H1 (cell line): ENCODE data around the gene SAPCD1. TPM values are rescaled to one million over a fixed set of nuclear protein-coding genes. Genes with fewer than 3 reads are reported as not detected.

Source experiments
- BCL11A ChIP-seq, 2 experiments: IDR thresholded peaks; one replicate each; pipeline ENCODE4 v1.6.1; 2011; ENCODE audit warnings: low read depth in 2 of 2, low read length in 2 of 2, mild to moderate bottlenecking in 2 of 2
- BRCA1 ChIP-seq: IDR thresholded peaks from 2 replicates; pipeline ENCODE4 v1.6.1; 2012; ENCODE audit warnings: low read depth, low read length, improper control_type of control experiment
- CREB1 ChIP-seq: IDR thresholded peaks from 2 replicates; pipeline ENCODE4 v1.6.1; 2012; ENCODE audit warnings: inconsistent platforms
- GABPA ChIP-seq: IDR thresholded peaks from 2 replicates; pipeline ENCODE4 v1.6.1; 2011; ENCODE audit warnings: mild to moderate bottlenecking, low read length, moderate library complexity, borderline replicate concordance; ENCODE audit not compliant: insufficient read depth
- KDM5A ChIP-seq: fragments of 200-600 bp; IDR thresholded peaks from 2 replicates; pipeline ENCODE4 v1.7.1; 2012; ENCODE audit warnings: mild to moderate bottlenecking, low read length, inconsistent platforms, mixed read lengths
- MAFK ChIP-seq: IDR thresholded peaks from 2 replicates; pipeline ENCODE4 v1.6.1; 2012; ENCODE audit warnings: low read depth, mild to moderate bottlenecking, improper control_type of control experiment, low read length
- NRF1 ChIP-seq: IDR thresholded peaks from 2 replicates; pipeline ENCODE4 v1.6.1; 2011; ENCODE audit warnings: mild to moderate bottlenecking, low read depth, low read length, improper control_type of control experiment
- RXRA ChIP-seq: IDR thresholded peaks from 2 replicates; pipeline ENCODE4 v1.6.1; 2011; ENCODE audit warnings: low read depth, mild to moderate bottlenecking, low read length, moderate library complexity; ENCODE audit not compliant: insufficient read depth
- SIRT6 ChIP-seq: IDR thresholded peaks from one replicate; pipeline ENCODE4 v1.7.1; 2012; ENCODE audit warnings: low read length, inconsistent platforms
- polyA plus RNA-seq, 7 experiments: library from polyadenylated mRNA; depleted of rRNA in 3 of 7; stranded (reverse) in 5 of 7; unstranded in 2 of 7; fragments of >200 nt in 5 of 7; fragments of 200-250 nt in 2 of 7; gene quantifications; 1 replicate in 5 of 7; 2 replicates in 1 of 7; 4 replicates in 1 of 7; pipeline versions ENCODE4 v1.2.1 to v1.2.3, GENCODE V29; 2011 to 2013; ENCODE audit warnings: missing spikeins in 2 of 7, mixed read lengths in 2 of 7
- total RNA-seq: library from RNA; stranded (reverse); fragmentation: NEBNext Ultra II Directional; extraction: Animal tissue kit (Norgen Biotek cat#: 25700); gene quantifications from 2 replicates; pipeline ENCODE4 v1.2.1, GENCODE V29; 2021
- TF ChIP-seq, protein P1 (sequence below): fragments of 300-600 bp; sonication (generic); IDR thresholded peaks from 2 replicates; pipeline ENCODE4 v1.7.1; 2012; ENCODE audit warnings: low read length, moderate library complexity, mild to moderate bottlenecking, inconsistent platforms; ENCODE audit not compliant: insufficient replicate concordance
- TF ChIP-seq, protein P2 (sequence below): IDR thresholded peaks from 2 replicates; pipeline ENCODE4 v1.6.1; 2011; ENCODE audit warnings: low read depth, mild to moderate bottlenecking, low read length; ENCODE audit not compliant: insufficient read depth

The SAPCD1 gene
- total and polyA plus RNA-seq, 2 of the 8 experiments (the other 6 are each of a cell fraction or from before 2014, with no cell fraction given): 3.1 to 5.9 TPM

DNA sequence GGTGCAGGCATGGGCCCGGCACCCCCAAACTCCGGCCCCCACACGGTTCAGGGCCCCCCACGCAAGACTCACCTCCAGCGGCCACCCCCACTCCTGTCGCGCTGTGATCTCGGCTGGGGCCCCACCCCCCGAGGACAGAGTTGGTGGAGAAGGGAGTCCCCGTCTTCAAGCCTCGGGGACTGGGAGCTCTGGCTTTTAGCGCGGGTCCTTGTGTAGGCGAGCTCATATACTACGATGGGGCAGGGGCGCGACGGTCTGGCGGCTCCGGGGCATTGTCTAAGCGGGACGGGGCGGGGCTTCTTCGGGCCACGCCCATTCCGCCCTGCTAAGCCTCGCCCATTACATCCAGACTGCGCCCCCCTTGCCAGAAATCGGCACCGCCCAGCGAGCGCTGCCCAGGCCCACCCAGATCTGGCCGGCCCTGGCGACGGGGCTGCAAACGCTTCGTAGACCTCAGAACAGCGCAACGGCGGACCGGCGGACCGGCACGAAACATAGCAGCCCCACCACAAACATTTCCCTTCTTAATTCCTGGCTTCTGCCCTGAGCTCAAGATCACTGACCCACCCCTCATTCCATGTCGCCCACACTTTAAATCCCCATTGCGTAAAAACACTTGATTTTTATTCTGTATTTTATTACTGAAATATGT is 32.4 kb upstream of the SAPCD1 start (continued):
- TF ChIP-seq, protein P1, sequence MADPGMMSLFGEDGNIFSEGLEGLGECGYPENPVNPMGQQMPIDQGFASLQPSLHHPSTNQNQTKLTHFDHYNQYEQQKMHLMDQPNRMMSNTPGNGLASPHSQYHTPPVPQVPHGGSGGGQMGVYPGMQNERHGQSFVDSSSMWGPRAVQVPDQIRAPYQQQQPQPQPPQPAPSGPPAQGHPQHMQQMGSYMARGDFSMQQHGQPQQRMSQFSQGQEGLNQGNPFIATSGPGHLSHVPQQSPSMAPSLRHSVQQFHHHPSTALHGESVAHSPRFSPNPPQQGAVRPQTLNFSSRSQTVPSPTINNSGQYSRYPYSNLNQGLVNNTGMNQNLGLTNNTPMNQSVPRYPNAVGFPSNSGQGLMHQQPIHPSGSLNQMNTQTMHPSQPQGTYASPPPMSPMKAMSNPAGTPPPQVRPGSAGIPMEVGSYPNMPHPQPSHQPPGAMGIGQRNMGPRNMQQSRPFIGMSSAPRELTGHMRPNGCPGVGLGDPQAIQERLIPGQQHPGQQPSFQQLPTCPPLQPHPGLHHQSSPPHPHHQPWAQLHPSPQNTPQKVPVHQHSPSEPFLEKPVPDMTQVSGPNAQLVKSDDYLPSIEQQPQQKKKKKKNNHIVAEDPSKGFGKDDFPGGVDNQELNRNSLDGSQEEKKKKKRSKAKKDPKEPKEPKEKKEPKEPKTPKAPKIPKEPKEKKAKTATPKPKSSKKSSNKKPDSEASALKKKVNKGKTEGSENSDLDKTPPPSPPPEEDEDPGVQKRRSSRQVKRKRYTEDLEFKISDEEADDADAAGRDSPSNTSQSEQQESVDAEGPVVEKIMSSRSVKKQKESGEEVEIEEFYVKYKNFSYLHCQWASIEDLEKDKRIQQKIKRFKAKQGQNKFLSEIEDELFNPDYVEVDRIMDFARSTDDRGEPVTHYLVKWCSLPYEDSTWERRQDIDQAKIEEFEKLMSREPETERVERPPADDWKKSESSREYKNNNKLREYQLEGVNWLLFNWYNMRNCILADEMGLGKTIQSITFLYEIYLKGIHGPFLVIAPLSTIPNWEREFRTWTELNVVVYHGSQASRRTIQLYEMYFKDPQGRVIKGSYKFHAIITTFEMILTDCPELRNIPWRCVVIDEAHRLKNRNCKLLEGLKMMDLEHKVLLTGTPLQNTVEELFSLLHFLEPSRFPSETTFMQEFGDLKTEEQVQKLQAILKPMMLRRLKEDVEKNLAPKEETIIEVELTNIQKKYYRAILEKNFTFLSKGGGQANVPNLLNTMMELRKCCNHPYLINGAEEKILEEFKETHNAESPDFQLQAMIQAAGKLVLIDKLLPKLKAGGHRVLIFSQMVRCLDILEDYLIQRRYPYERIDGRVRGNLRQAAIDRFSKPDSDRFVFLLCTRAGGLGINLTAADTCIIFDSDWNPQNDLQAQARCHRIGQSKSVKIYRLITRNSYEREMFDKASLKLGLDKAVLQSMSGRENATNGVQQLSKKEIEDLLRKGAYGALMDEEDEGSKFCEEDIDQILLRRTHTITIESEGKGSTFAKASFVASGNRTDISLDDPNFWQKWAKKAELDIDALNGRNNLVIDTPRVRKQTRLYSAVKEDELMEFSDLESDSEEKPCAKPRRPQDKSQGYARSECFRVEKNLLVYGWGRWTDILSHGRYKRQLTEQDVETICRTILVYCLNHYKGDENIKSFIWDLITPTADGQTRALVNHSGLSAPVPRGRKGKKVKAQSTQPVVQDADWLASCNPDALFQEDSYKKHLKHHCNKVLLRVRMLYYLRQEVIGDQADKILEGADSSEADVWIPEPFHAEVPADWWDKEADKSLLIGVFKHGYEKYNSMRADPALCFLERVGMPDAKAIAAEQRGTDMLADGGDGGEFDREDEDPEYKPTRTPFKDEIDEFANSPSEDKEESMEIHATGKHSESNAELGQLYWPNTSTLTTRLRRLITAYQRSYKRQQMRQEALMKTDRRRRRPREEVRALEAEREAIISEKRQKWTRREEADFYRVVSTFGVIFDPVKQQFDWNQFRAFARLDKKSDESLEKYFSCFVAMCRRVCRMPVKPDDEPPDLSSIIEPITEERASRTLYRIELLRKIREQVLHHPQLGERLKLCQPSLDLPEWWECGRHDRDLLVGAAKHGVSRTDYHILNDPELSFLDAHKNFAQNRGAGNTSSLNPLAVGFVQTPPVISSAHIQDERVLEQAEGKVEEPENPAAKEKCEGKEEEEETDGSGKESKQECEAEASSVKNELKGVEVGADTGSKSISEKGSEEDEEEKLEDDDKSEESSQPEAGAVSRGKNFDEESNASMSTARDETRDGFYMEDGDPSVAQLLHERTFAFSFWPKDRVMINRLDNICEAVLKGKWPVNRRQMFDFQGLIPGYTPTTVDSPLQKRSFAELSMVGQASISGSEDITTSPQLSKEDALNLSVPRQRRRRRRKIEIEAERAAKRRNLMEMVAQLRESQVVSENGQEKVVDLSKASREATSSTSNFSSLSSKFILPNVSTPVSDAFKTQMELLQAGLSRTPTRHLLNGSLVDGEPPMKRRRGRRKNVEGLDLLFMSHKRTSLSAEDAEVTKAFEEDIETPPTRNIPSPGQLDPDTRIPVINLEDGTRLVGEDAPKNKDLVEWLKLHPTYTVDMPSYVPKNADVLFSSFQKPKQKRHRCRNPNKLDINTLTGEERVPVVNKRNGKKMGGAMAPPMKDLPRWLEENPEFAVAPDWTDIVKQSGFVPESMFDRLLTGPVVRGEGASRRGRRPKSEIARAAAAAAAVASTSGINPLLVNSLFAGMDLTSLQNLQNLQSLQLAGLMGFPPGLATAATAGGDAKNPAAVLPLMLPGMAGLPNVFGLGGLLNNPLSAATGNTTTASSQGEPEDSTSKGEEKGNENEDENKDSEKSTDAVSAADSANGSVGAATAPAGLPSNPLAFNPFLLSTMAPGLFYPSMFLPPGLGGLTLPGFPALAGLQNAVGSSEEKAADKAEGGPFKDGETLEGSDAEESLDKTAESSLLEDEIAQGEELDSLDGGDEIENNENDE: no peak
- TF ChIP-seq GABPA: no peak
- TF ChIP-seq BCL11A (IDR thresholded peaks at IDR 0.05; ENCODE audit: low read depth in 2 of 2, low read length in 2 of 2): no peak
- TF ChIP-seq, protein P2, sequence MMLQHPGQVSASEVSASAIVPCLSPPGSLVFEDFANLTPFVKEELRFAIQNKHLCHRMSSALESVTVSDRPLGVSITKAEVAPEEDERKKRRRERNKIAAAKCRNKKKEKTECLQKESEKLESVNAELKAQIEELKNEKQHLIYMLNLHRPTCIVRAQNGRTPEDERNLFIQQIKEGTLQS: no peak
- TF ChIP-seq SIRT6: no peak
- TF ChIP-seq NRF1: no peak
- no peak for TF ChIP-seq KDM5A
- no peak for TF ChIP-seq CREB1
- no peak for TF ChIP-seq MAFK
- no peak for TF ChIP-seq RXRA
- TF ChIP-seq BRCA1: no peak
